ENCODE measurements around the gene DNMT3L.

GRCh38 chr21:44286716-44287632 is 25.3 kb upstream of the DNMT3L start:
- TF ChIP-seq POLR2AphosphoS5 (IDR thresholded peaks at IDR 0.05) (no peak), POLR2A (IDR thresholded peaks at IDR 0.05; ENCODE audit: low read depth) (no peak), EP300 (IDR thresholded peaks at IDR 0.05) (no peak)
- TF ChIP-seq, protein P1, sequence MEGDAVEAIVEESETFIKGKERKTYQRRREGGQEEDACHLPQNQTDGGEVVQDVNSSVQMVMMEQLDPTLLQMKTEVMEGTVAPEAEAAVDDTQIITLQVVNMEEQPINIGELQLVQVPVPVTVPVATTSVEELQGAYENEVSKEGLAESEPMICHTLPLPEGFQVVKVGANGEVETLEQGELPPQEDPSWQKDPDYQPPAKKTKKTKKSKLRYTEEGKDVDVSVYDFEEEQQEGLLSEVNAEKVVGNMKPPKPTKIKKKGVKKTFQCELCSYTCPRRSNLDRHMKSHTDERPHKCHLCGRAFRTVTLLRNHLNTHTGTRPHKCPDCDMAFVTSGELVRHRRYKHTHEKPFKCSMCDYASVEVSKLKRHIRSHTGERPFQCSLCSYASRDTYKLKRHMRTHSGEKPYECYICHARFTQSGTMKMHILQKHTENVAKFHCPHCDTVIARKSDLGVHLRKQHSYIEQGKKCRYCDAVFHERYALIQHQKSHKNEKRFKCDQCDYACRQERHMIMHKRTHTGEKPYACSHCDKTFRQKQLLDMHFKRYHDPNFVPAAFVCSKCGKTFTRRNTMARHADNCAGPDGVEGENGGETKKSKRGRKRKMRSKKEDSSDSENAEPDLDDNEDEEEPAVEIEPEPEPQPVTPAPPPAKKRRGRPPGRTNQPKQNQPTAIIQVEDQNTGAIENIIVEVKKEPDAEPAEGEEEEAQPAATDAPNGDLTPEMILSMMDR (IDR thresholded peaks at IDR 0.05), result no peak
